ENCODE data around the gene MCRIP2. TPM values are rescaled to one million over a fixed set of nuclear protein-coding genes. Genes with fewer than 3 reads are reported as not detected.

MCRIP2 gene
- total RNA-seq (2014; rRNA removed; shearing (Covaris generic); ENCODE audit: low replicate concordance): 41.7 and 137 TPM in 2 replicates

GRCh38 chr16:641326-642188, at the start of gene MCRIP2:
Gene MCRIP2, plus strand, starts transcription at chr16:641828. Its CDS starts 164 bp downstream, at chr16:641992.
- H3K9me3 ChIP-seq (ENCODE audit: low read length): no peaks in the 10 kb centered on the region
- H3K4me2 ChIP-seq (ENCODE audit: low read depth, low read length, poor library complexity, severe bottlenecking): peak within 1 kb of the TSS; percentile 89
- H3K9ac ChIP-seq (ENCODE audit: low read length): peak within 1 kb of the TSS; percentile 96
- no peaks in the 10 kb centered on the region for H3K9me2 ChIP-seq (replicated peaks; ENCODE audit: insufficient read depth, low read length)
- H3K79me2 ChIP-seq (ENCODE audit: low read length): peaks cover 45% of the 10 kb centered on the region
- peak within 1 kb of the TSS; percentile 76 for H3K27ac ChIP-seq (ENCODE audit: low read length)
- H2AFZ ChIP-seq (ENCODE audit: low read length): no peak within 1 kb of the TSS
- peaks cover 3% of the 10 kb centered on the region; the same call in 1 of the 2 replicates for H3K36me3 ChIP-seq (ENCODE audit: insufficient read depth, low read length)
- H4K20me1 ChIP-seq (ENCODE audit: insufficient read depth, low read depth, low read length): 0 out of 2 replicates have a peak, but pooled peaks cover 14% of the 10 kb centered on the region
- peak within 1 kb of the TSS; percentile 95 for H3K4me3 ChIP-seq (ENCODE audit: low read length)
- H3K27me3 ChIP-seq (ENCODE audit: low read length): no peaks in the 10 kb centered on the region
- DNase-seq: peak; percentile 95
- peaks cover 59% of the 10 kb centered on the region for H3K4me1 ChIP-seq (ENCODE audit: low read length)

- Histone ChIP-seq H2AFZ (ENCODE audit: low read length) (no peak overlapping the region), H3K27me3 (ENCODE audit: low read length) (no peaks in the 10 kb centered on the region), H3K36me3 (ENCODE audit: insufficient read depth, low read length) (no peaks in the 10 kb centered on the region), H3K9me3 (ENCODE audit: low read length) (no peaks in the 10 kb centered on the region), H3K4me3 (ENCODE audit: low read length) (no peak overlapping the region), H3K27ac (ENCODE audit: low read length) (no peak overlapping the region), H3K4me1 (ENCODE audit: low read length) (peaks cover 45% of the 10 kb centered on the region), H3K79me2 (ENCODE audit: low read length) (peaks cover 22% of the 10 kb centered on the region), H3K9me2 (replicated peaks; ENCODE audit: insufficient read depth, low read length) (no peaks in the 10 kb centered on the region), H4K20me1 (ENCODE audit: insufficient read depth, low read depth, low read length) (peaks cover 40% of the 10 kb centered on the region), H3K4me2 (ENCODE audit: low read depth, low read length, poor library complexity, severe bottlenecking) (no peak overlapping the region), H3K9ac (ENCODE audit: low read length) (peak overlapping the region; percentile 36; the same call in 1 of the 2 replicates)
- DNase-seq: peak; percentile 27
These were observed 49.6 kb upstream of the MCRIP2 start for GRCh38 chr16:591892-592517.

GRCh38 chr16:592518-593306, 48.9 kb upstream of the MCRIP2 start:
- Histone ChIP-seq H3K36me3 (ENCODE audit: insufficient read depth, low read length) (no peaks in the 10 kb centered on the region), H3K27me3 (ENCODE audit: low read length) (no peaks in the 10 kb centered on the region), H3K4me3 (ENCODE audit: low read length) (no peak overlapping the region), H2AFZ (ENCODE audit: low read length) (no peak overlapping the region), H3K79me2 (ENCODE audit: low read length) (peaks cover 22% of the 10 kb centered on the region), H3K9ac (ENCODE audit: low read length) (peak overlapping the region; percentile 11; the same call in 1 of the 2 replicates), H3K9me2 (replicated peaks; ENCODE audit: insufficient read depth, low read length) (no peaks in the 10 kb centered on the region), H3K4me1 (ENCODE audit: low read length) (peaks cover 39% of the 10 kb centered on the region), H3K9me3 (ENCODE audit: low read length) (no peaks in the 10 kb centered on the region), H4K20me1 (ENCODE audit: insufficient read depth, low read depth, low read length) (peaks cover 40% of the 10 kb centered on the region), H3K4me2 (ENCODE audit: low read depth, low read length, poor library complexity, severe bottlenecking) (peak overlapping the region; percentile 24), H3K27ac (ENCODE audit: low read length) (no peak overlapping the region)
- no peak for DNase-seq

GRCh38 chr16:593406-593805, 48.2 kb upstream of the MCRIP2 start:
- peaks cover 16% of the 10 kb centered on the region for H3K79me2 ChIP-seq (ENCODE audit: low read length)
- H3K4me1 ChIP-seq (ENCODE audit: low read length): peaks cover 33% of the 10 kb centered on the region
- H3K4me2 ChIP-seq (ENCODE audit: low read depth, low read length, poor library complexity, severe bottlenecking): peak overlapping the region; percentile 24
- H3K27ac ChIP-seq (ENCODE audit: low read length): no peak overlapping the region
- H3K9me2 ChIP-seq (replicated peaks; ENCODE audit: insufficient read depth, low read length): no peaks in the 10 kb centered on the region
- no peak for DNase-seq
- no peak overlapping the region for H3K4me3 ChIP-seq (ENCODE audit: low read length)
- peaks cover 40% of the 10 kb centered on the region for H4K20me1 ChIP-seq (ENCODE audit: insufficient read depth, low read depth, low read length)
- no peak overlapping the region for H2AFZ ChIP-seq (ENCODE audit: low read length)
- H3K27me3 ChIP-seq (ENCODE audit: low read length): no peaks in the 10 kb centered on the region
- no peaks in the 10 kb centered on the region for H3K36me3 ChIP-seq (ENCODE audit: insufficient read depth, low read length)
- no peaks in the 10 kb centered on the region for H3K9me3 ChIP-seq (ENCODE audit: low read length)
- peak overlapping the region; percentile 11; the same call in 1 of the 2 replicates for H3K9ac ChIP-seq (ENCODE audit: low read length)

- no peaks in the 10 kb centered on the region for H3K36me3 ChIP-seq (ENCODE audit: insufficient read depth, low read length)
- peaks cover 16% of the 10 kb centered on the region for H3K79me2 ChIP-seq (ENCODE audit: low read length)
- H3K4me2 ChIP-seq (ENCODE audit: low read depth, low read length, poor library complexity, severe bottlenecking): peak overlapping the region; percentile 24
- no peaks in the 10 kb centered on the region for H3K9me3 ChIP-seq (ENCODE audit: low read length)
- H3K27me3 ChIP-seq (ENCODE audit: low read length): no peaks in the 10 kb centered on the region
- H2AFZ ChIP-seq (ENCODE audit: low read length): no peak overlapping the region
- H3K9ac ChIP-seq (ENCODE audit: low read length): peak overlapping the region; percentile 11; the same call in 1 of the 2 replicates
- no peak overlapping the region for H3K27ac ChIP-seq (ENCODE audit: low read length)
- H3K9me2 ChIP-seq (replicated peaks; ENCODE audit: insufficient read depth, low read length): no peaks in the 10 kb centered on the region
- H3K4me1 ChIP-seq (ENCODE audit: low read length): peaks cover 33% of the 10 kb centered on the region
- DNase-seq: peak; percentile 27
- peaks cover 40% of the 10 kb centered on the region for H4K20me1 ChIP-seq (ENCODE audit: insufficient read depth, low read depth, low read length)
- no peak overlapping the region for H3K4me3 ChIP-seq (ENCODE audit: low read length)
These were observed 47.8 kb upstream of the MCRIP2 start for GRCh38 chr16:593807-594206.

GRCh38 chr16:595094-595528, 46.5 kb upstream of the MCRIP2 start:
- Histone ChIP-seq H3K4me2 (ENCODE audit: low read depth, low read length, poor library complexity, severe bottlenecking) (no peak overlapping the region), H3K4me1 (ENCODE audit: low read length) (peaks cover 36% of the 10 kb centered on the region), H2AFZ (ENCODE audit: low read length) (no peak overlapping the region), H3K36me3 (ENCODE audit: insufficient read depth, low read length) (0 out of 2 replicates have a peak, but pooled peaks cover 2% of the 10 kb centered on the region), H3K27me3 (ENCODE audit: low read length) (no peaks in the 10 kb centered on the region), H3K4me3 (ENCODE audit: low read length) (no peak overlapping the region), H3K9ac (ENCODE audit: low read length) (no peak overlapping the region), H3K79me2 (ENCODE audit: low read length) (peaks cover 16% of the 10 kb centered on the region), H3K9me3 (ENCODE audit: low read length) (no peaks in the 10 kb centered on the region), H4K20me1 (ENCODE audit: insufficient read depth, low read depth, low read length) (peaks cover 42% of the 10 kb centered on the region), H3K9me2 (replicated peaks; ENCODE audit: insufficient read depth, low read length) (no peaks in the 10 kb centered on the region), H3K27ac (ENCODE audit: low read length) (no peak overlapping the region)
- peak; percentile 26 for DNase-seq

- Histone ChIP-seq H3K79me2 (ENCODE audit: low read length) (peaks cover 16% of the 10 kb centered on the region), H3K4me2 (ENCODE audit: low read depth, low read length, poor library complexity, severe bottlenecking) (no peak overlapping the region), H3K9me2 (replicated peaks; ENCODE audit: insufficient read depth, low read length) (no peaks in the 10 kb centered on the region), H3K4me3 (ENCODE audit: low read length) (no peak overlapping the region), H3K9ac (ENCODE audit: low read length) (no peak overlapping the region), H3K36me3 (ENCODE audit: insufficient read depth, low read length) (0 out of 2 replicates have a peak, but pooled peaks cover 2% of the 10 kb centered on the region), H4K20me1 (ENCODE audit: insufficient read depth, low read depth, low read length) (peaks cover 34% of the 10 kb centered on the region), H3K4me1 (ENCODE audit: low read length) (peaks cover 33% of the 10 kb centered on the region), H2AFZ (ENCODE audit: low read length) (no peak overlapping the region), H3K9me3 (ENCODE audit: low read length) (no peaks in the 10 kb centered on the region), H3K27me3 (ENCODE audit: low read length) (no peaks in the 10 kb centered on the region), H3K27ac (ENCODE audit: low read length) (no peak overlapping the region)
- no peak for DNase-seq
These were observed 45.5 kb upstream of the MCRIP2 start for GRCh38 chr16:595942-596735.
